Immature natural killer cell (primary cell): Measurements from ENCODE around the gene MAST4. TPM values are rescaled to one million over a fixed set of nuclear protein-coding genes. Genes with fewer than 3 reads are reported as not detected.
A peak's percentile ranks its signal among the peaks of the same experiment; 100 is the strongest.

Experiments used
- DNase-seq, 3 donors: peaks; one replicate each; pipeline ENCODE4 v3.0.0; 2022; ENCODE audit warnings: mixed read lengths in 1 of 3
- H3K27ac Mint-ChIP-seq, 6 donors: one replicate each; pipeline ENCODE4 v1.8.0; 2020; ENCODE audit warnings: mixed read lengths in 6 of 6, mild to moderate bottlenecking in 5 of 6, inconsistent platforms in 4 of 6, moderate library complexity in 3 of 6
- H3K27me3 Mint-ChIP-seq, 3 donors: one replicate each; pipeline ENCODE4 v1.8.0; 2020 to 2021; ENCODE audit warnings: low read depth in 3 of 3, mild to moderate bottlenecking in 3 of 3, mixed read lengths in 3 of 3, moderate library complexity in 3 of 3, inconsistent platforms in 1 of 3
- H3K36me3 Mint-ChIP-seq, 3 donors: one replicate each; pipeline ENCODE4 v1.8.0; 2020; ENCODE audit warnings: mixed read lengths in 3 of 3, inconsistent platforms in 2 of 3, mild to moderate bottlenecking in 2 of 3
- H3K4me1 Mint-ChIP-seq, 2 donors: one replicate each; pipeline ENCODE4 v1.8.0; 2020; ENCODE audit warnings: inconsistent platforms in 2 of 2, mild to moderate bottlenecking in 2 of 2, mixed read lengths in 2 of 2, moderate library complexity in 1 of 2
- H3K4me3 Mint-ChIP-seq, 5 donors: one replicate each; pipeline ENCODE4 v1.8.0; 2020; ENCODE audit warnings: mild to moderate bottlenecking in 5 of 5, mixed read lengths in 5 of 5, inconsistent platforms in 3 of 5, moderate library complexity in 3 of 5
- H3K9me3 Mint-ChIP-seq, 6 donors: one replicate each; pipeline ENCODE4 v1.8.0; 2020; ENCODE audit warnings: mild to moderate bottlenecking in 6 of 6, mixed read lengths in 6 of 6, inconsistent platforms in 4 of 6, moderate library complexity in 3 of 6
- polyA plus RNA-seq, 3 donors: library from polyadenylated mRNA; unstranded; fragments of 300-500 nt; fragmentation: Illumina TruSeq; gene quantifications; one replicate each; pipeline ENCODE4 v1.2.3, GENCODE V29; 2021

The MAST4 gene
- polyA plus RNA-seq, 3 donors from 2014 or later: 0.51 to 2.8 (median 1.1) TPM

GRCh38 chr5:67144183-67144639 is 548.0 kb downstream of the MAST4 start:
- Mint-ChIP-seq H3K27ac (no peak overlapping the region), H3K9me3 (no peaks in the 10 kb centered on the region), H3K27me3 (no peaks in the 10 kb centered on the region), H3K4me3 (no peak overlapping the region), H3K36me3 (peaks cover 8 to 48% (median 43%) of the 10 kb centered on the region in 3 donors), H3K4me1 (no peaks in the 10 kb centered on the region)
- DNase-seq: no peak

GRCh38 chr5:67146574-67146973 is 550.4 kb downstream of the MAST4 start:
- H3K4me3 Mint-ChIP-seq: no peak overlapping the region
- H3K27ac Mint-ChIP-seq: no peak overlapping the region
- H3K27me3 Mint-ChIP-seq: no peaks in the 10 kb centered on the region
- H3K4me1 Mint-ChIP-seq: no peaks in the 10 kb centered on the region
- H3K9me3 Mint-ChIP-seq: peaks cover 0 to under 1% (median 0%) of the 10 kb centered on the region in 6 donors
- DNase-seq: no peak
- H3K36me3 Mint-ChIP-seq: peaks cover 21 to 60% (median 59%) of the 10 kb centered on the region in 3 donors

GRCh38 chr5:67146981-67147380 is 550.8 kb downstream of the MAST4 start:
- H3K36me3 Mint-ChIP-seq: peaks cover 21 to 56% (median 55%) of the 10 kb centered on the region in 3 donors
- H3K27ac Mint-ChIP-seq: no peak overlapping the region
- DNase-seq: no peak
- no peak overlapping the region for H3K4me3 Mint-ChIP-seq
- no peaks in the 10 kb centered on the region for H3K4me1 Mint-ChIP-seq
- no peaks in the 10 kb centered on the region for H3K27me3 Mint-ChIP-seq
- H3K9me3 Mint-ChIP-seq: peaks cover 0 to 3% (median 0%) of the 10 kb centered on the region in 6 donors

DNA sequence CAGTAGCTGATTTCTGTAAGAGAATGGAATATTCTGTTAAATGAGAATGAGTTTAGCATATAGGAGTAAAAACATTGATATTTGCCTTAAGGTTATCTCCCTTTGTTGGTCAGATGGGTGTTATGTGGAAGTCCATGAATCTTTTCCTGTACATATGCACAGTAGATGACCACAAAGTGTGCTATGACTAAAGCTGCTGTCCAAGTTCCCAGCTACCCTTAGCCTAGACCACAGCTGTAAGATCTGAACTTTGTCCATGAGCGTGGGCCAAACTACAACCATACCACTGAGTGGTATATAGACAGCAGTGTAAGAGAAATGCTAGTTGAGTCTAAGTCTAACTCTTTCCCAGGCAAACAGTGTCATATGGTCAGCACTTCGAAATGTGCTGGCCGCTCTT is 551.6 kb downstream of the MAST4 start:
- H3K4me1 Mint-ChIP-seq: no peaks in the 10 kb centered on the region
- no peak overlapping the region for H3K27ac Mint-ChIP-seq
- no peak for DNase-seq
- H3K9me3 Mint-ChIP-seq: peaks cover 0 to 3% (median 0%) of the 10 kb centered on the region in 6 donors
- H3K36me3 Mint-ChIP-seq: peaks cover 20 to 48% (median 48%) of the 10 kb centered on the region in 3 donors
- H3K27me3 Mint-ChIP-seq: no peaks in the 10 kb centered on the region
- H3K4me3 Mint-ChIP-seq: no peak overlapping the region

GRCh38 chr5:67149057-67149950 is 553.1 kb downstream of the MAST4 start:
- Mint-ChIP-seq H3K27me3 (no peaks in the 10 kb centered on the region), H3K27ac (peak overlapping the region in 1 of 6 donors; percentile 10), H3K4me3 (no peak overlapping the region), H3K9me3 (peaks cover 0 to 3% (median 0%) of the 10 kb centered on the region in 6 donors), H3K4me1 (no peaks in the 10 kb centered on the region), H3K36me3 (peaks cover 20 to 39% (median 39%) of the 10 kb centered on the region in 3 donors)
- DNase-seq: no peak

DNA sequence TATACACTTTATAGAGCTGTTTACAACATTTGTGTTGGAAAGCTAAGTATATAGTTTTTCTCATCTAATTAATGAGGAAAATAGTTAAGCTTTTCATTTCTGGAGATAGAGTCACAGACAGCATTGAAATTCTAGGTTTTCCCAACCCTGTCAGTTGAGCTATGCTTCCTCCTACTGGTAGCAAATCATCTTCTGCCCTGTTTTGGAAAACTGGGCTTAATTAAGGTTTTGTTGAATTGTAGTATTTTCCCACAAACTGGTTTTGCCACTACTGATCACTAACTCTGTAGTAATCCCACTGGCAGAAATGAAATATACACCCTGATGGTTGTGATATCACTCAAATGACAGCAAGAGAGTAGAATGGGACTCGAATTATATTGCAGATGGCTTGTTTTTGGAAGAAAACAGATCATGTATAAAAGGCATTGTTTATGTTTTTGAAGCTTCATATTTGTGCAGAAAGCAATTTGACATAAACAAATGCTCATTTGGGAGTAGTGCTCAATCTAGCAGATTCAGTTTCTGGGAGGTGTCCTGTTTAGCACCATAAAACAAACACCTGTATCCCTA is 553.8 kb downstream of the MAST4 start:
- no peak overlapping the region for H3K27ac Mint-ChIP-seq
- H3K36me3 Mint-ChIP-seq: peaks cover 25 to 36% (median 32%) of the 10 kb centered on the region in 3 donors
- no peaks in the 10 kb centered on the region for H3K4me1 Mint-ChIP-seq
- H3K4me3 Mint-ChIP-seq: no peak overlapping the region
- H3K27me3 Mint-ChIP-seq: no peaks in the 10 kb centered on the region
- peaks cover 0 to 3% (median 0%) of the 10 kb centered on the region in 6 donors for H3K9me3 Mint-ChIP-seq
- no peak for DNase-seq

- no peak overlapping the region for H3K4me3 Mint-ChIP-seq
- H3K27me3 Mint-ChIP-seq: no peaks in the 10 kb centered on the region
- peaks cover 0 to 3% (median 0%) of the 10 kb centered on the region in 6 donors for H3K9me3 Mint-ChIP-seq
- H3K36me3 Mint-ChIP-seq: peaks cover 13 to 27% (median 22%) of the 10 kb centered on the region in 3 donors
- no peak overlapping the region for H3K27ac Mint-ChIP-seq
- no peak for DNase-seq
- H3K4me1 Mint-ChIP-seq: peaks cover 0 to 6% of the 10 kb centered on the region in 2 donors
Observed at GRCh38 chr5:67152400-67152799, 556.2 kb downstream of the MAST4 start.

DNA sequence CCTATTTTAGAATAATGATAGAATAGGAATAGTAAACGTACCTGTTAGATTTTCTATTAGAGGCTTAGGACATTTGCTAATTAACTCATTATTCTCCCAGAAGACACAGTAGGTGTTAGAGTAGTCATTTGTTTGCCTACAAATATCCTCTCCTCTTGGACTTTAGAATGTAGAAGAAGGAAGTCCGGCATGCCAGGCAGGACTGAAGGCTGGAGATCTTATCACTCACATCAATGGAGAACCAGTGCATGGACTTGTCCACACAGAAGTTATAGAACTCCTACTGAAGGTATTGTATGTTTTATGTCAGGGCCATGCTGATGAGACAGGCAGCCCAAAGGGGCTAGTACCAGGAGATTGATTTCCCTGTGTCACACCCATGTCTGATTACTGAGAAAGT is 557.1 kb downstream of the MAST4 start:
- Mint-ChIP-seq H3K4me1 (peaks cover 0 to 7% of the 10 kb centered on the region in 2 donors), H3K27ac (no peak overlapping the region), H3K27me3 (no peaks in the 10 kb centered on the region), H3K9me3 (peaks cover 0 to 3% (median 0%) of the 10 kb centered on the region in 6 donors), H3K4me3 (no peak overlapping the region), H3K36me3 (peaks cover 13 to 22% (median 21%) of the 10 kb centered on the region in 3 donors)
- no peak for DNase-seq

GRCh38 chr5:67154556-67155206 is 558.5 kb downstream of the MAST4 start:
- no peak for DNase-seq
- Mint-ChIP-seq H3K4me3 (no peak overlapping the region), H3K36me3 (peaks cover 13 to 22% (median 21%) of the 10 kb centered on the region in 3 donors), H3K4me1 (peaks cover 0 to 13% of the 10 kb centered on the region in 2 donors), H3K27me3 (no peaks in the 10 kb centered on the region), H3K27ac (no peak overlapping the region), H3K9me3 (peaks cover 0 to 3% (median 0%) of the 10 kb centered on the region in 6 donors)

DNA sequence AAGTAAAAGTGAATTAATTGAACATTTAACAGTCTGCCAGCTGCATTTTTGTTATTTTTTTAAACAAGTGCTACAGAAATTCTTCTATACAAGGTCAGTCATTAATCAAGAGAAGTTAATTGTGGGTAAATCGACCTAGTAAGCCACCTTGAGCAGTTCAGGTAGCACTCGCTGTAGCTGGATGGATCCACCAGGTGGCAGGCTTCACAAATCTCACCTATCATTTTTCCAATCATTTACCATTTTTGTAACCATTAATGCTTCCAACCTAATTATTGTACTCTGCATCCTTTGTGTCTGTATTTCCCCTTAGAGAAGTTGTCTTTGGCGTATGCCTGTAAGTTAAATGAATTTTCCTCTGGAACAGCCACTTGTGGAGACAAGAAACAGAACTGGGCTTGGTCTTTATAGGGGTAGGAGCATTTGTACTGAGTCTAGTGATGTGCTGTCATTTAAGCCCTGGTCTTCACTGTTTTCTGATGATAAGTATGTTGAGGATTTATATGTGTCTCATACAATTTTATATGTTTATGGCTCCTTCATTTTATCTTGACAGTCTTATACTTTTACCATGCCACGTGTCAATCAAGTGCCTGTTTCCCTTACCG is 560.9 kb downstream of the MAST4 start:
- H3K27me3 Mint-ChIP-seq: no peaks in the 10 kb centered on the region
- H3K27ac Mint-ChIP-seq: peak overlapping the region in 2 of 6 donors; percentile 11 to 78
- H3K4me3 Mint-ChIP-seq: no peak overlapping the region
- H3K9me3 Mint-ChIP-seq: no peaks in the 10 kb centered on the region
- H3K36me3 Mint-ChIP-seq: peaks cover 0 to 9% (median 4%) of the 10 kb centered on the region in 3 donors
- peak; percentile 43 to 54 (median 49) for DNase-seq
- H3K4me1 Mint-ChIP-seq: peaks cover 5 to 35% of the 10 kb centered on the region in 2 donors

DNA sequence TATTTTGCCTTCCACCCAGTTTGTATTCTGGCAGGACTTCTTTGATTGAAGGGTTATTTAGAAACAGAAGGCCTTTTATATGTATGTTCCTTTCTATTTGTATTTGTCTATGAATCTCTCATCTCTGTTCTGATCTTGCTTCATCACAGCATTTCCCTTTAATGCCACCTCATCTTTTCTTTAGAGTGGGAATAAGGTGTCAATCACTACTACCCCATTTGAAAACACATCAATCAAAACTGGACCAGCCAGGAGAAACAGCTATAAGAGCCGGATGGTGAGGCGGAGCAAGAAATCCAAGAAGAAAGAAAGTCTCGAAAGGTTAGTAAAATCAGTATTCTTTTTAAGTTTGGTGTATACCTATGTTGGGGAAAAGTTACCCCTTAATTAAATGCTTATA is 564.1 kb downstream of the MAST4 start:
- no peak for DNase-seq
- no peaks in the 10 kb centered on the region for H3K9me3 Mint-ChIP-seq
- no peaks in the 10 kb centered on the region for H3K27me3 Mint-ChIP-seq
- H3K4me3 Mint-ChIP-seq: peak overlapping the region in 1 of 5 donors; percentile 63
- peaks cover 15 to 57% of the 10 kb centered on the region in 2 donors for H3K4me1 Mint-ChIP-seq
- H3K27ac Mint-ChIP-seq: peak overlapping the region in 4 of 6 donors; percentile 1 to 93 (median 81)
- peaks cover 0 to 10% (median 9%) of the 10 kb centered on the region in 3 donors for H3K36me3 Mint-ChIP-seq

DNA sequence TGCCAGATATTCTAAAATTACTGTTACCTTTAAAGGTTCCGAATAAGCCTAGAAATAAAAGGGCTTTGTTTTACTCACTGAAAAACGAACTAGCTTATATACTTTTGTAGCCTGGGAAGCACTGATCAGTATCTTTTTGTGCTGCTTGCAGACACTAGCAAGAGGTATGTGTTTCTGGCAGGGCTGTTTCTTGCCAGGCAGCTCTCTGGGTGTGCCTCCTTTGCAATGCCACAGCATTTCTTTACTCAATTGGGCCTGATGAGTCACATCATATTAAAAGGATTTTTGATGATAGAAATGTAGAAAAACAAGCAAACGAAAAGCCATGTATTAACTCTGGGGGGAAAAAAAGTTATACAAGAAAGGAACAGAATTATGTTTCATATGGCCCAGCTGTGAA is 564.8 kb downstream of the MAST4 start:
- no peak for DNase-seq
- Mint-ChIP-seq H3K4me1 (peaks cover 23 to 64% of the 10 kb centered on the region in 2 donors), H3K4me3 (peak overlapping the region in 1 of 5 donors; percentile 74), H3K27me3 (peaks cover 0 to 4% (median 3%) of the 10 kb centered on the region in 3 donors), H3K27ac (peak overlapping the region in 5 of 6 donors; percentile 21 to 93 (median 73)), H3K36me3 (peaks cover 0 to 10% (median 9%) of the 10 kb centered on the region in 3 donors), H3K9me3 (no peaks in the 10 kb centered on the region)

DNA sequence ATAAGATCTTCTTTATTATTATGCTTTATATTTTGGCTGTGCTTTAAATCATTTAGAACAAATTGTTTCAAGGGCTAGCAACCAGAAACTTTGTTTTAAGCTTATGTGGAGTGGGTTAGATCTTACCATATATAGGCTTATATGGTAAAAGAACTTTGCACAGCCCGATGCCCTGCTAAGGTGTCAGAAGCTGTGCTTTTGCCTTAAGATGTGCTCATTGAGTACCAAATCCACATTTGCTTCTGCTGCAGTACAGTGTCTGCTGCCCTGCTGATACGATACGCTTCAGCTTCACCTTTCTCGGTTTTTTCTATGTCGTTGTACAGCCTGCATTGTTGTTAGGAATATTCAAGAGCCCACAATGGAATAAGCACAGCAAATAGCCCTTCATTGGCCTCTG is 565.6 kb downstream of the MAST4 start:
- DNase-seq: no peak
- peaks cover 0 to 10% (median 9%) of the 10 kb centered on the region in 3 donors for H3K36me3 Mint-ChIP-seq
- peak overlapping the region; percentile 38 to 93 (median 75) for H3K27ac Mint-ChIP-seq
- peaks cover 27 to 72% of the 10 kb centered on the region in 2 donors for H3K4me1 Mint-ChIP-seq
- no peaks in the 10 kb centered on the region for H3K9me3 Mint-ChIP-seq
- H3K4me3 Mint-ChIP-seq: peak overlapping the region in 1 of 5 donors; percentile 74
- peaks cover 0 to 5% (median 4%) of the 10 kb centered on the region in 3 donors for H3K27me3 Mint-ChIP-seq
